Colonic mucosa (tissue), 4 donors: ENCODE results near the gene ZNF710. TPM values are rescaled to one million over a fixed set of nuclear protein-coding genes. Genes with fewer than 3 reads are reported as not detected.

Experiments used
- DNase-seq: peaks from one replicate; pipeline ENCODE4 v3.0.0-alpha.2; 2020
- H3K27ac ChIP-seq: fragments of 200-600 bp; one replicate; pipeline ENCODE4 v1.8.0; 2021
- H3K27me3 ChIP-seq: fragments of 200-600 bp; one replicate; pipeline ENCODE4 v1.8.0; 2021
- H3K36me3 ChIP-seq: fragments of 200-600 bp; one replicate; pipeline ENCODE4 v1.8.0; 2021
- H3K4me1 ChIP-seq: fragments of 200-600 bp; one replicate; pipeline ENCODE4 v1.8.0; 2021; ENCODE audit warnings: mild to moderate bottlenecking
- H3K4me3 ChIP-seq: fragments of 200-600 bp; one replicate; pipeline ENCODE4 v1.8.0; 2021
- H3K9ac ChIP-seq, 2 donors: one replicate each; pipeline ENCODE4 v1.7.0; 2013; ENCODE audit warnings: control low read depth in 2 of 2, low read depth in 2 of 2, low read length in 2 of 2
- H3K9me3 ChIP-seq: fragments of 200-600 bp; one replicate; pipeline ENCODE4 v1.8.0; 2021
- CTCF ChIP-seq: fragments of 200-600 bp; IDR thresholded peaks from one replicate; pipeline ENCODE4 v1.8.0; 2022; ENCODE audit warnings: antibody characterized with exemption, mild to moderate bottlenecking
- intact Hi-C: fragments of 100-400 bp; cut with DNase I; formaldehyde crosslinking; loops from one replicate; pipeline ENCODE4 v1.14.1; 2022
- total RNA-seq, 2 donors: library from RNA; stranded (reverse); fragmentation: NEBNext Ultra II Directional in 1 of 2; extraction: Animal tissue kit (Norgen Biotek cat#: 25700) in 1 of 2; gene quantifications; one replicate each; pipeline ENCODE4 v1.2.1, GENCODE V29; 2021
- donor health status: healthy.
- donor health status: DM: no; HTN: no; CAD: no.
- donor health status: DM: no; HTN: no; CAD: no.

Gene ZNF710
- total RNA-seq, 2 donors from 2014 or later, result 35.0 to 43.7 TPM

GRCh38 chr15:90049030-90049429, 47.9 kb downstream of the ZNF710 start:
- H3K4me1 ChIP-seq, result peaks cover 11% of the 10 kb centered on the region
- no peak for TF ChIP-seq CTCF

GRCh38 chr15:90049666-90050604, 48.8 kb downstream of the ZNF710 start:
- no peak overlapping the region for H3K9ac ChIP-seq
- no peaks in the 10 kb centered on the region for H3K9me3 ChIP-seq
- no peak for TF ChIP-seq CTCF
- no peak overlapping the region for H3K4me3 ChIP-seq
- H3K4me1 ChIP-seq, result peaks cover 17% of the 10 kb centered on the region
- no peaks in the 10 kb centered on the region for H3K36me3 ChIP-seq
- no peak overlapping the region for H3K27ac ChIP-seq
- intact Hi-C loops, result no loop called here
- no peaks in the 10 kb centered on the region for H3K27me3 ChIP-seq
- DNase-seq, result no peak

More at GRCh38 chr15:90049030-90049429, 47.9 kb downstream of the ZNF710 start:
- intact Hi-C loops, result no loop called here
- Histone ChIP-seq H3K4me3 (no peak overlapping the region), H3K36me3 (no peaks in the 10 kb centered on the region), H3K27me3 (no peaks in the 10 kb centered on the region), H3K9me3 (no peaks in the 10 kb centered on the region), H3K27ac (no peak overlapping the region), H3K9ac (no peak overlapping the region)
- no peak for DNase-seq

- no peak for DNase-seq
- no peak overlapping the region for H3K27ac ChIP-seq
- no peak overlapping the region for H3K4me3 ChIP-seq
- no peaks in the 10 kb centered on the region for H3K9me3 ChIP-seq
- H3K4me1 ChIP-seq, result peaks cover 10% of the 10 kb centered on the region
- peak overlapping the region in 1 of 2 donors; percentile 24 for H3K9ac ChIP-seq
- no peak for TF ChIP-seq CTCF
- intact Hi-C loops, result no loop called here
- H3K27me3 ChIP-seq, result no peaks in the 10 kb centered on the region
- no peaks in the 10 kb centered on the region for H3K36me3 ChIP-seq
Measured at GRCh38 chr15:90051874-90052273, 50.8 kb downstream of the ZNF710 start.

GRCh38 chr15:90053685-90054466, 52.8 kb downstream of the ZNF710 start:
- H3K36me3 ChIP-seq, result no peaks in the 10 kb centered on the region
- no peak for DNase-seq
- H3K9me3 ChIP-seq, result no peaks in the 10 kb centered on the region
- peaks cover 6% of the 10 kb centered on the region for H3K4me1 ChIP-seq
- no peak for TF ChIP-seq CTCF
- no peak overlapping the region for H3K4me3 ChIP-seq
- H3K27me3 ChIP-seq, result no peaks in the 10 kb centered on the region
- H3K27ac ChIP-seq, result no peak overlapping the region
- H3K9ac ChIP-seq, result peak overlapping the region in 1 of 2 donors; percentile 24
- intact Hi-C loops, result no loop called here

GRCh38 chr15:90054618-90055097, 53.5 kb downstream of the ZNF710 start:
- intact Hi-C loops, result no loop called here
- Histone ChIP-seq H3K4me3 (no peak overlapping the region), H3K36me3 (no peaks in the 10 kb centered on the region), H3K27me3 (no peaks in the 10 kb centered on the region), H3K9ac (no peak overlapping the region), H3K9me3 (no peaks in the 10 kb centered on the region), H3K4me1 (peaks cover 14% of the 10 kb centered on the region), H3K27ac (no peak overlapping the region)
- no peak for DNase-seq
- TF ChIP-seq CTCF, result no peak
